B cell (primary cell): ENCODE measurements around the gene DOK7. TPM values are rescaled to one million over a fixed set of nuclear protein-coding genes. Genes with fewer than 3 reads are reported as not detected.

Experiments used
- ATAC-seq: fragments of 200-7000 bp; cut with Tn5 transposase; one replicate; pipeline ENCODE4 v1.10.0; 2021; ENCODE audit warnings: low read depth, mild to moderate bottlenecking, moderate number of reproducible peaks, moderate library complexity
- CTCF ChIA-PET: fragments of 350-600 bp; sonication (Branson Sonifier 250); formaldehyde crosslinking; loops from one replicate; lab custom pipeline; 2021; ENCODE audit warnings: antibody characterized with exemption, inconsistent platforms; lab: Charles Lee
- POLR2A ChIA-PET: fragments of 350-600 bp; sonication (Branson Sonifier 250); formaldehyde crosslinking; loops from one replicate; lab custom pipeline; 2021; ENCODE audit warnings: antibody characterized with exemption; lab: Charles Lee
- DNase-seq: peaks from one replicate; pipeline ENCODE4 v3.0.0; 2013
- H2AFZ ChIP-seq: 2 replicates; pipeline ENCODE4 v1.6.1; 2012; ENCODE audit warnings: mild to moderate bottlenecking, low read depth, low read length; ENCODE audit not compliant: insufficient read depth, poor library complexity, severe bottlenecking
- H3K27ac ChIP-seq, 2 donors: 1 replicate in 1 of 2; 2 replicates in 1 of 2; pipeline ENCODE4 v1.5.1; 2012 to 2013; ENCODE audit warnings: low read length in 2 of 2, mild to moderate bottlenecking in 2 of 2, moderate library complexity in 1 of 2
- H3K27me3 ChIP-seq, 4 experiments: fragments of 200-600 bp in 1 of 4; sonication (generic) in 1 of 4; replicated peaks in 1 of 4; 1 replicate in 2 of 4; 2 replicates in 2 of 4; pipeline versions ENCODE4 v1.6.1 to v1.7.0; 2013 to 2016; ENCODE audit warnings: low read length in 3 of 4, mild to moderate bottlenecking in 2 of 4, mixed read lengths in 1 of 4, moderate library complexity in 1 of 4; ENCODE audit not compliant: insufficient read depth in 4 of 4, control insufficient read depth in 3 of 4; ENCODE audit errors: control extremely low read depth in 1 of 4
- H3K36me3 ChIP-seq, 2 experiments: replicated peaks in 1 of 2; 1 replicate in 1 of 2; 2 replicates in 1 of 2; pipeline versions ENCODE4 v1.6.1 to v1.7.1; 2013; ENCODE audit warnings: low read length in 1 of 2; ENCODE audit not compliant: insufficient read depth in 2 of 2, control insufficient read depth in 1 of 2; ENCODE audit errors: control extremely low read depth in 1 of 2, extremely low read depth in 1 of 2
- H3K4me1 ChIP-seq, 2 donors: fragments of 200-600 bp in 1 of 2; sonication (generic) in 1 of 2; 1 replicate in 1 of 2; 2 replicates in 1 of 2; pipeline versions ENCODE4 v1.5.1 to v1.6.1; 2013 to 2017; ENCODE audit warnings: low read length in 2 of 2; ENCODE audit not compliant: control insufficient read depth in 2 of 2, insufficient read depth in 2 of 2
- H3K4me2 ChIP-seq: replicated peaks from 2 replicates; pipeline ENCODE3; 2012; ENCODE audit warnings: mild to moderate bottlenecking, low read depth, low read length; ENCODE audit not compliant: poor library complexity, severe bottlenecking
- H3K4me3 ChIP-seq, 5 experiments: fragments of 200-600 bp in 1 of 5; sonication (generic) in 1 of 5; 1 replicate in 3 of 5; 2 replicates in 2 of 5; pipeline versions ENCODE4 v1.5.1 to v1.7.0; 2011 to 2016; ENCODE audit warnings: low read length in 4 of 5, mild to moderate bottlenecking in 4 of 5, low read depth in 2 of 5, control low read depth in 1 of 5, moderate library complexity in 1 of 5; ENCODE audit not compliant: insufficient read depth in 1 of 5; ENCODE audit errors: control extremely low read depth in 1 of 5, extremely low read depth in 1 of 5
- H3K79me2 ChIP-seq: fragments of 200-600 bp; sonication (generic); one replicate; pipeline ENCODE4 v1.6.0; 2016; ENCODE audit warnings: low read length; ENCODE audit not compliant: control insufficient read depth, insufficient read depth
- H3K9ac ChIP-seq: fragments of 200-600 bp; sonication (generic); 2 replicates; pipeline ENCODE4 v1.6.1; 2017; ENCODE audit warnings: mild to moderate bottlenecking, low read length, moderate library complexity
- H3K9me3 ChIP-seq, 3 donors: one replicate each; pipeline versions ENCODE4 v1.6.1 to v1.7.1; 2013; ENCODE audit warnings: low read length in 2 of 3; ENCODE audit not compliant: control insufficient read depth in 2 of 3, insufficient read depth in 1 of 3; ENCODE audit errors: control extremely low read depth in 1 of 3
- H4K20me1 ChIP-seq: 2 replicates; pipeline ENCODE4 v1.6.0; 2012; ENCODE audit warnings: mild to moderate bottlenecking, low read length; ENCODE audit not compliant: insufficient read depth, control insufficient read depth, poor library complexity, severe bottlenecking
- H3K27ac Mint-ChIP-seq: one replicate; pipeline ENCODE4 v1.8.0; 2021; ENCODE audit warnings: mixed read lengths
- H3K27me3 Mint-ChIP-seq: one replicate; pipeline ENCODE4 v1.8.0; 2021; ENCODE audit warnings: mixed read lengths
- H3K4me1 Mint-ChIP-seq: one replicate; pipeline ENCODE4 v1.8.0; 2021; ENCODE audit warnings: mixed read lengths
- H3K4me3 Mint-ChIP-seq: one replicate; pipeline ENCODE4 v1.8.0; 2021; ENCODE audit warnings: mixed read lengths
- H3K9me3 Mint-ChIP-seq: one replicate; pipeline ENCODE4 v1.8.0; 2022; ENCODE audit warnings: mixed read lengths; ENCODE audit not compliant: insufficient read depth
- EZH2 ChIP-seq: IDR thresholded peaks from 2 replicates; pipeline ENCODE4 v1.6.1; 2012; ENCODE audit warnings: borderline replicate concordance, low read depth, mild to moderate bottlenecking, moderate library complexity, low read length; ENCODE audit not compliant: insufficient read depth, poor library complexity, severe bottlenecking
- WGBS: methylation state at CpG from one replicate; pipeline ENCODE4 v1.1.5; 2013; ENCODE audit warnings: missing lambda C conversion rate; ENCODE audit not compliant: insufficient coverage; 5-methylcytosine and 5-hydroxymethylcytosine counted together
- intact Hi-C: fragments of 100-400 bp; cut with micrococcal nuclease; formaldehyde crosslinking; loops from one replicate; pipeline ENCODE4 v1.10.0; 2022
- polyA plus RNA-seq: library from polyadenylated mRNA; depleted of rRNA; stranded (reverse); fragments of >200 nt; gene quantifications from 2 replicates; pipeline ENCODE4 v1.2.3, GENCODE V29; 2012
- total RNA-seq, 2 donors: library from RNA; stranded (reverse); fragments of 120-200 nt in 1 of 2; gene quantifications; 1 replicate in 1 of 2; 2 replicates in 1 of 2; pipeline versions ENCODE4 v1.2.3 to v1.2.4, GENCODE V29; 2013 to 2022
- TF ChIP-seq, protein P1 (sequence below): fragments of 200-600 bp; IDR thresholded peaks from one replicate; pipeline ENCODE4 v1.8.0; 2022; ENCODE audit warnings: antibody characterized with exemption, mild to moderate bottlenecking

The DOK7 gene
- total and polyA plus RNA-seq, 2 donors (not counting 1 experiment from before 2014, with no cell fraction given): 24.1 to 24.8 TPM

- Histone ChIP-seq H3K4me1 (no peaks in the 10 kb centered on the region), H3K79me2 (no peaks in the 10 kb centered on the region), H2AFZ (no peak overlapping the region), H3K9me3 (peaks cover 0 to 5% (median 1%) of the 10 kb centered on the region in 3 donors), H3K4me3 (no peak overlapping the region), H3K4me2 (no peak overlapping the region), H3K36me3 (no peaks in the 10 kb centered on the region), H3K9ac (no peak overlapping the region), H3K27me3 (no peaks in the 10 kb centered on the region), H3K27ac (no peak overlapping the region), H4K20me1 (no peaks in the 10 kb centered on the region)
- TF ChIP-seq, protein P1, sequence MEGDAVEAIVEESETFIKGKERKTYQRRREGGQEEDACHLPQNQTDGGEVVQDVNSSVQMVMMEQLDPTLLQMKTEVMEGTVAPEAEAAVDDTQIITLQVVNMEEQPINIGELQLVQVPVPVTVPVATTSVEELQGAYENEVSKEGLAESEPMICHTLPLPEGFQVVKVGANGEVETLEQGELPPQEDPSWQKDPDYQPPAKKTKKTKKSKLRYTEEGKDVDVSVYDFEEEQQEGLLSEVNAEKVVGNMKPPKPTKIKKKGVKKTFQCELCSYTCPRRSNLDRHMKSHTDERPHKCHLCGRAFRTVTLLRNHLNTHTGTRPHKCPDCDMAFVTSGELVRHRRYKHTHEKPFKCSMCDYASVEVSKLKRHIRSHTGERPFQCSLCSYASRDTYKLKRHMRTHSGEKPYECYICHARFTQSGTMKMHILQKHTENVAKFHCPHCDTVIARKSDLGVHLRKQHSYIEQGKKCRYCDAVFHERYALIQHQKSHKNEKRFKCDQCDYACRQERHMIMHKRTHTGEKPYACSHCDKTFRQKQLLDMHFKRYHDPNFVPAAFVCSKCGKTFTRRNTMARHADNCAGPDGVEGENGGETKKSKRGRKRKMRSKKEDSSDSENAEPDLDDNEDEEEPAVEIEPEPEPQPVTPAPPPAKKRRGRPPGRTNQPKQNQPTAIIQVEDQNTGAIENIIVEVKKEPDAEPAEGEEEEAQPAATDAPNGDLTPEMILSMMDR: no peak
- TF ChIP-seq EZH2: no peak
- H3K27ac Mint-ChIP-seq: no peak overlapping the region
- H3K4me3 Mint-ChIP-seq: no peak overlapping the region
- peaks cover 15% of the 10 kb centered on the region for H3K9me3 Mint-ChIP-seq
- no peak for ATAC-seq
- DNase-seq: no peak
- no peaks in the 10 kb centered on the region for H3K4me1 Mint-ChIP-seq
- intact Hi-C loops: no loop called here
- ChIA-PET CTCF (no interaction called here), POLR2A (no interaction called here)
- H3K27me3 Mint-ChIP-seq: peaks cover 5% of the 10 kb centered on the region
- 90% methylated on average over 2 of the region's 4 CpGs for WGBS
Measured at GRCh38 chr4:3450643-3451042, 12.5 kb upstream of the DOK7 start.

DNA sequence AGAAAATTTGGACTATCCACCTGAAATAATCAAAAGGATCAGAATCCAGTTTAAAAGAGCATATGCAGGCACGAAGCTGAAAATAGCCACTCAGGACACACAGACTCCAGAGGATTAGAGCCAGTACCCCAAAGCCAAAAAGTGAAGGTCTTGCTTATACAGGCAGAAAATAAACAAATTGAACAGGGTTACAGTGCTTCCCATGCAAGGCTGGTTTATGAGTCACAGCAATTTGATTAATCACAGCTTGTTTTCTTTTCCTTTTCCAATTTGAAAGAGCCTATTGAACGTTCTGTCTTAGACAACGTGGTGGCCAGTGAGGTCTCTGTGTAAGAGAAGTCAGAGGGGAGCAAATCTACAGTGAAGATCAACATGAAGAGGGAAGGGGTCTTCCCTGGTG lies 11.2 kb upstream of the DOK7 start:
- Mint-ChIP-seq H3K27ac (no peak overlapping the region), H3K27me3 (peaks cover 5% of the 10 kb centered on the region), H3K9me3 (peaks cover 15% of the 10 kb centered on the region), H3K4me3 (no peak overlapping the region), H3K4me1 (no peaks in the 10 kb centered on the region)
- POLR2A ChIA-PET: no interaction called here
- intact Hi-C loops: no loop called here
- 100% methylated on average over 1 of the region's 3 CpGs for whole genome bisulfite sequencing
- DNase-seq (no peak), ATAC-seq (no peak)
- Histone ChIP-seq H3K9me3 (peaks cover 0 to 7% (median 1%) of the 10 kb centered on the region in 3 donors), H3K27ac (no peak overlapping the region), H3K4me1 (no peaks in the 10 kb centered on the region), H3K36me3 (no peaks in the 10 kb centered on the region), H2AFZ (no peak overlapping the region), H3K27me3 (no peaks in the 10 kb centered on the region), H3K4me2 (no peak overlapping the region), H3K9ac (no peak overlapping the region), H3K4me3 (no peak overlapping the region), H3K79me2 (no peaks in the 10 kb centered on the region), H4K20me1 (no peaks in the 10 kb centered on the region)
- CTCF ChIA-PET: interaction anchor here (0.6 to 1.4 kb wide), 4 partner anchors 29 to 1412 kb away, joined by 3 to 4 read pairs (median 3); no protein-coding TSS in a partner anchor
- TF ChIP-seq EZH2: no peak
- TF ChIP-seq, protein P1: no peak
